GM18498 (cell line): ENCODE measurements around the gene RAD51.

Experiments
- ATAC-seq: cut with Tn5 transposase; IDR thresholded peaks from one replicate; pipeline ENCODE4 v1.9.1; 2021; ENCODE audit warnings: mild to moderate bottlenecking, moderate library complexity; ENCODE audit not compliant: unreplicated experiment

The RAD51 gene

DNA sequence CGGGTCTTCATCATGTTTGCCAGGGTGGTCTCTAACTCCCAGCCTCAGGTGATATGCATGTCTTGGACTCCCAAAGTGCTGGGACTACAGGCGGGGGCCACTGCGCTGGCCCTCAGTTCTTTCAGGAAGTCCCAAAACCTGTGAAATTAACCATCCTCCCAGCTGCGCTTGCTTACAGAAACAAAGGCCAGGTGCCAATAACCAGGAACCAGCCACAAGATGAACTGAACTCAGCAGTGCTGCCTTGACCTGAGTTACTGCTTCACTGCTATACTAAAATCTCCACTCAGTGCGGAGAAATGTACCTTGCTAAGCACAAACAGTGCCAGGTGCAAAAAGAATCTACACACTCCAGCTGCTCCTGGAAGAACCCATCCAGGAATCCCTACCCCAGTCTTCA lies 65.0 kb downstream of the RAD51 start:
- ATAC-seq: no peak

DNA sequence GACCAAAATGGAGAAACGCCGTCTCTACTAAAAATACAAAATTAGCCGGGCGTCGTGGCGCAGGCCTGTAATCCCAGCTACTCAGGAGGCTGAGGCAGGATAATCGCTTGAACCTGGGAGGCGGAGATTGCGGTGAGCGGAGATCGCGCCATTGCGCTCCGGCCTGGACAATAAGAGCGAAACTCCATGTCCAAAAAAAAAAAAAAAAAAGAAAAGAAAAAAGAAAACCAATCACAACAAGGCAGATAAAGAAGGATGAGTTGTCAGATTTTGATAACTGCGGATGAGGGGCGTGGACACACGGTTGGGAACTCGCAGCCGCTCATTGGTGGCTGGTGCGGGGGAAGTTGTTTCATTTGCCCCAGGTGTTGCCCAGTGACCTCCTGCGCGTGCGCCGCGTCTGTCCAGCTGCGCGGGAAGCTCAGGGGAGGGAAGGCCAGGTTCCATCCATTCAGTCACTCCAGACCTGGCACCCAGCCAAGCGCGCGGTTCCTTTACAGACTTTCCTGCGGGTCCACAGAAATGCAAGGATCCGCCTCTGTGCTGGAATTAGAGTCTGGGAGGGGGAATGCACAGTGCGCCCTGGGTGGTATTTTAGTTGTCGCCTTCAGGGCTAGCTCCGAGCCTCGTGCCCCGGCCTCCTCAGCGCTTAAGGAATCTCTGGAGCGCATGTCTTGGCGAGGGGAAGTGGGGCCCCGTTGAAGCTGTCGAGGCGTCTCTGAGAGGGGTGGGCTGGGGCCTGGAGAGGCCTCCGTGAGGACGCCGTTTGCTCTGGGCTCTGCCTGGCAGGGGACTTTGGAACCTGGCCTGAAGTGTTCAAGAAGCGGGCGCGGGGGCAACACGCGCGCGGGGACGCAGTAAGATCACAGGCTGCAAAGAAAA lies 68.2 kb downstream of the RAD51 start:
- ATAC-seq: no peak

DNA sequence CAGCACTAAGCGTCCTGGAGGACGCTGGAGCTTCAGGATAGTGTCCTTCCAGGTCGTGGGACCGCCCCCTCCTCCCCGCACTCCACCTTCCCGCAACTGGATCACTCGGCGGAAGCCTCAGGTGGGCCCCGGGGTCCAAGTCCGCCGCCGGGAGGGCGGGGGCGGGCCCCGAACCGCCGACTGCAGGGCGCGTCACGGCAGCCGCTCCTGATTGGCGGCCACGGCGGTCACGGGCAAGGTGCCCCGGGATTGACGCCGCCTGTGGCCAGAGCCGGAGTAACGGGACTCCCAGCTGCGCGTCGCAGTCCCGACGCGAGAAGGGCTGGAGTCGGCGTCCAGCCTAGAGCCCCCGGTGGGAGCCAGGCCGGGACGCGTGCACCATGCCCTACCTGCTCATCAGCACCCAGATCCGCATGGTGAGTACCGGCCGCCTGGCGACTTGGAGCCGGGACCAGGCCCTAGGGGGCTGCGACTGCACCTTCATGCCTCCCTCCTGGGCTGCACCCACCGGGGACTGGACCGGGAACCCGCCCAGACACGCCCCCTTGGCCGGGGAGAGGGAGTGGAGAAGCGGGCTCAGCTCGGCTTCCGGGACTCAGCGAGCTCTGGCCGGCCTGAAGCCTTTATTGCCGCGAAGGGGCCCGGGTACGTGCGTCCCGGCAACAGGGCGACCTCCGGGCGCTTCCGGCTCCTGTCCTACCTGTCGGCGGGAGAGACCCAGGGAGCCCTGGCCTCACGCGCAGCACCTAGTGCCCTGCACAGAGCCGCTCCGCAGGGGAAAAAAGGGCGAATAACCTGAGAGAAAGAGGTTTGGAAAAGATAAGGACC lies 69.0 kb downstream of the RAD51 start, which contains the start of gene GCHFR:
GCHFR (plus strand) TSS at position 268 of the 828 bp plus-strand sequence; CDS start at position 381, 113 bp downstream.
- ATAC-seq: peak; percentile 62

DNA sequence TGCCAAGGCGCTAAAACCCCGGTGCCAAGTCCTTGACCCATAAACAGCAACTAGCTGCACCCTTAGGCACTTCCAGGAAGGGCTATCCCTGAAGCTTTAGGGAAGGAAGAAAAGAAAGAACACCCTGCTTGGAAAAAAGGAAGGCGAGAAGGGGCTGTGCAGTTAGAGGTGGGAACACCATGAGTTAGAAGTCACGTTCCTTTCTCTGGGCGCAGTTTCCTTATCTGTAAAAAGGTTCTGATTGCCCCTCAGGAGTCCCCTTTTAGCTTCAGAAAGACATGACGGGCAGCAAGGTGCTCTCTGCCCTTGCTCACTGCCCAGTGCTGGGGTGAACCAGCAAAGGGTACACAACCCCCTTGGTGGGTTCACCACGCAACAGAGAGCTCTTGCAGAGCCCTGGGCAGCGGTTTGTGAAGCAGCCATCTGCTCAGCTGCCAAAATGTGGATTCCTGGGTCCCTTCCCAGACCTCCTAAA lies 69.7 kb downstream of the RAD51 start:
- no peak for ATAC-seq

DNA sequence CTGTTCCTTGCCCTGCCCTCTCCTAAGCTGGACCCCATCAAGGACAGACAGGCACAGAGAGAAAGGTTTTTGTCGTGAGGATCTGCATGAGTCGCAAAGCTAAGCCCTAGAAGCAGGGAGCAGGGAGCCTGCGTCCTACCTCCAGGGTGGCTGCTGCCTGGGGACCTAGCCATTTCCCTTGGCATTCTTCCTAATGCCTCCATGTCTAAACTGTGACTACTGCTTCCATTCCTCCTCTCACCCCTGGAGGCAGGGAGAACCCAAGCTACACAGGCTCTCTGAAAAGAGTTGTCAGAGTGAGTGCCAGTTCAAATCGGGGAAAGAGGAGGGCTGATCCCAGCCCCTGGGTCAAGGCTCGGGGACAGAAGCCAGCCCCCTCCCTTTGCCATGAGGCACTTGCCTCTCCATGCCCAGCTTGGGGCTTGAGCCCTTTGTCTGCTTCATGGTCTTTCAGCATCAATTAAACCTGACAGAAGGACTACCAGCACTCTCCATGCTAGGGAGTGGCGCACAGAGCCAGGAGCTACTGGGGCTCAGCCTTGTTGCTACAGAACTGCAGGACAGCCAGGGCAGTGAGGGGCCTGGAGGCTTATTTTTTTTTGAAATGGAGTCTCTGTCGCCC lies 71.3 kb downstream of the RAD51 start:
- ATAC-seq: no peak

DNA sequence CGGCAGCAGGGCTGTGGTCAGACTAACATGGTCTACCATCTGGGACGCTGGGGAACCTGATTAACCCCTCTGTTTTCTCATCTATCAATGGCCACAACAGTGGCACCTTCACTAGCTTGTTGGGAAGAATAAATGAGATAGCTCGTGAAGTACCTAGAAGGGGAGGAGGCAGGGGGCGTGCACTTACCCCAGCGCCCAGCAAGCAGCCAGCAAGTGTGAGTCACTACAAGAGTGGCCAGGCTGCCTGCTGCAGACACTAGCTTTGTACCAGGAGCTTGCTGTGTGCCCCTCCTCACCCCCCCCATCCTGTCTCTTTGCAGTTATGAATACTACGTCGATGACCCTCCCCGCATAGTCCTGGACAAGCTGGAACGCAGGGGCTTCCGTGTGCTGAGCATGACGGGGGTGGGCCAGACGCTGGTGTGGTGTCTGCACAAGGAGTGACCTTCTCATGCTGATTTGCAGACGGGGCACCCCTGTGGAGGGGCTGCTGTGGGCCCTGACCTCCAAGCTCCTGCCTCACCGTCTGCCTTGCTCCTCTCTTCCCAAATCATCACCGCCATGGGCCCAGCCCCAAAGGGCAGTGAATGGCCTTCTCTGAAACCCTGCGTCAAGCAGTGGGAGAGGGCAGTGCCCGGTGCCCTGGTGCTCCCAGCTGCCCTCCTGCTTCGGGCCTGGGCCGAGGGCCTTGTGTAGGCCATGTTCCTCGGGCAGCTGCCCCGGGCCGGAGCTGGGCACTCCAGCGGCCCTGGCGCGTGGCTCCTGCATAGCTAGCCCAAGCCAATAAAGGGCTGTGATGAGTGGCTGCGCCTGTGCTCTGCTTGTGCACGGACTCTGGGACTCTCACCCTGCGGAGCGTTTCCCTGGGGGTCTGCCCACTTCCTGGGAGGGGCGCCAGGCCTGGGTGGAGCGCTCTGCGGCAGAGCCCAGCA lies 72.2 kb downstream of the RAD51 start:
- no peak for ATAC-seq

DNA sequence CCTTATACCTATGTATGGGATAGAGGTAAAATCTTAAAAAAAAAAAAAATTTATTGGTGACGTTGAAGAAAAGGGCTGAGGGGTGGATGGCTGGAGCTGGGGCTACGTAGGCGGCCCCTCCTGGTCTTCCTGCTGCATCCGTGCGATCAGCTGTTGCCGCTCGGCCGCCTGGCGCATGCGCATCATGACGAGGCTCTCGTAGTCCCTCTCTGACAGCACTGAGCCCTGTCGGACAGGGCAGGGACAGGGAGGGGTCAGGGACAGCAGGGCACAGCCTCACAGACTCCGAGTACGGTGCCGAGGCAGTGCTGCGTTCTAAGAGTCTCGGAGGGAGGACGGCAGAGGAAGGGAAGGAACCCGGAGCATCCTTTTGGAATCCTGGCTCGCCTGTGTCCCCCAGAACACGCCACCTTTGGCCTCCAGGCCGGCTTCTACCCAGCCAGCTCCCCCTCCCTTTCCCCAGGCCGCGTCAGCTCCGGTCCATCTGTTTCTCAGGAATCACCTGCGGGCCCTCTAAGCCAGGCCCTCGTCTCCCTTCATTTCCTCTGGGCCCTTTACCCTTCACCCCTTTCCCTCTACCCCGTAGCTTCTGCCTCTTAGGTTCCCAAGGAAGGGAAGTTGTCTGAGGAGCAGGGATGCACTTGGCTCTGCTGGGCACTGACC lies 73.0 kb downstream of the RAD51 start:
- no peak for ATAC-seq

DNA sequence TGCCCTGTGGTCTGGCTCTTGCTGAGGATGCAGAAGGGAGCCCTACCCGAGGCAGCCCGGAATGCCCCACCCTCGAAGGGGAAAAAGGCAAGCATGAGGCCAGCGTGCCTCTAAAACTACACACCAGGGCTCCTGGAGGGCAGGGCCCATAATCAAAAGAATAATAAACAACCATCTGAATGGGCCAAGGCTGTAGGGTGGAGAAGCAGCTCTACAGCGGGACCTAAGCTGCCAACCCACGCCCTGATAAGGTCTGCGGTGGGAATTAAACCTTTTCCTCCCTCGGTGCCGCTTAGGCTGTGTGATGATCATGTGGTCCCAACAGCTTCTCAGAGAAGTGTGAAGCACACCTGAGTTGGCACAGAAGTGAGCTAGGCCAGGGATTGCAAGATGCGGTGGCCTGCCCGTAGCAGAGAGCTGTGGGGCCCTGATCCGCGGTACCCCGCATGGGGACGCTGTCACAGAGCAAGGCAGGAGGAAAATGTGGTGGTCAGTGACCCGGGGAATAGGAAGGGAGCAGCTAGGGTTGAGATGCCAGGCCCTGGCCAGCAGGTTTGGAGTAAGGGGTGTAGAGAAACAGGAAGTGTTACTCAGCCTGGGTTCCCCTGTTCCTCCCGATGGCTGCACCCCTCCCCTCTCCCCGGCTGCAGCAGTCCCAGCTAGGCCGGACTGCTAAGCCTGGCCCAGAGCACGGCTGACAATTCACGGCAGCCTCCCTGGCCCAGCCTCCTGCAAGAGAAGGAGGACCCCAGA lies 73.7 kb downstream of the RAD51 start:
- no peak for ATAC-seq

DNA sequence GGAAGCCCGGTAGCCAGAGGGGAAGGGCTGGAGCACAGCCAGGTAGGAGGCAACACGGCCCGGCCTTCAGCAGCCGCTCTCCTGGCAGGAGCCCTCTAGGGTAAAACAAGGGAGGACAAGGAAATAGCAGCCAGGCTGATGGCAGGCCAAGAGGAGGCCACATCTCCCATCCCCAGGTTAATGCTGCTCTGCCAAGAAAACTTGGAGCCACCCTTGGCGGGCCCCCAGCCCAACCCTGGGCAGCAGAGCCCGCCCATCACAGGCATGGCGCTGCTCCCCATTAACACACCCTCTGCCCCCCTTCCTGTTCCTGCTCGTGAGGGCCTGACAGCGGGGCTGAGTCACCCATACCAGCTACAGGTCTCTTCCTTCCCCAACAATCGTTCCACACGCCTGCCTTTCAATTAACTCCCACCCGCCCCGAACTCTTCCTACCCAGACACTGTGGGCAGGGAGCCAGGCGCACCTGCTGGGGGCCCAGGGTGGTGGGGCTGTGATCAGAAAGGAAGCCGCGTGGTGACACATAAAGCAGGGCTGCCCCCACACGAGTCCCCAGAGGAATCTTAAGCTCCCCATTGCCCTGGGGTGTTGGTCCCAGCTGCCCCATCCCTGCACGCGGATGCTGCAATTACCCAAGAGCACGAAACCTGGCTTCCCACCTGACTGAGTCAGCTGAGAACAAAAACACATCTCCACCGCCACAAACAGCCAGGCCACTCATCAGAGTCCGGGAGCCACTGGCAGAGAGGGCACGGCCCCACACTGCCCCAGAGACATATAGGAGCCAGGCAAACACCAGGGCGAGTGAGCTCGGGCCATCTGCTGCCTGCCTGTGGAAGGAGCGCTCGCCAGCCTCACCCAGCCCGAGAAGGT lies 74.5 kb downstream of the RAD51 start, which contains the start of gene C15orf62:
C15orf62 (plus strand) TSS at position 707 of the 873 bp plus-strand sequence. CDS start 516 bp downstream, outside the sequence.
- peak; percentile 29 for ATAC-seq

DNA sequence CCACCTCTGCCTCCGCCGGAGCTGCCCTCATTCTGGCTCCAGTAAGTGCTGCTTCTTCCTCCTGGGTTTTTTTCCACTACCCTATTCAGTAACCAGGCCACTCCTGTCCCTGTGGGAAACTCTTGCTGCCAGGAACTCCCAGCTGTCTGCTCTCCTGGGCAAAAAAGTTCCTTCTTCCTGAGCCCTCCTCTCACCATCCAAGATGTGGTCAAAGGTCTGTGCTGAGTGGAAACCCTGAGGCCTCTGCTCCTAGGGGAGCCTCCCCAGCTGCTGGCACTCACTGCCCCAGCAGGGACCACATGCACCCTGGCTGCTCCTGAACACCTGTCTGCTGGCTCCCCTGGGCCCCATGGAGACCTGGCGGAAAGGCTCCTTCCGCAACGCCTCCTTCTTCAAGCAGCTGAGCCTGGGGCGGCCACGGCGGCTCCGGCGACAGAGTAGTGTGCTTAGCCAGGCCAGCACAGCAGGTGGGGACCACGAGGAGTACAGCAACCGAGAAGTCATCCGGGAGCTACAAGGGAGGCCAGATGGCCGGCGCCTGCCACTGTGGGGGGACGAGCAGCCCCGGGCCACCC lies 75.3 kb downstream of the RAD51 start:
- ATAC-seq: no peak

DNA sequence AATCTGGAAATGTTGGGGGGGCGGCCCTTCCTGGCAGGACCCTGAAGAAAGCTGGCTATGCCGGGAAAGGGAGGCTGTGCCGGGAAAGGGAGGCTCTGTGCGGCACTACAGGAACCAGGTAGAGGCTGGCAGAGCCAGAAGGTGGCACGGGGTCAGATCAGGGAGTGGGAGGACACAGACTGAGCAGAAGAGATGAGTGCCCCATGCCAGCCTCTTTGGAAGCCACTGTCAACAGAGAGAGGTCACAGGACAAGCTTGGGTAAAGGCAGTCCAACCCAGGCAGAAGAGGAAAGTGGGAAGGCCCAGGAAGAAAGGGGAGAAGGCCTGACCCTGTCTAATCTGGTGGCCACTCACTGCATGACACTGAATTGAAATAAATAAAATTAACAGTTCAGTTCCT lies 76.3 kb downstream of the RAD51 start:
- ATAC-seq: no peak

DNA sequence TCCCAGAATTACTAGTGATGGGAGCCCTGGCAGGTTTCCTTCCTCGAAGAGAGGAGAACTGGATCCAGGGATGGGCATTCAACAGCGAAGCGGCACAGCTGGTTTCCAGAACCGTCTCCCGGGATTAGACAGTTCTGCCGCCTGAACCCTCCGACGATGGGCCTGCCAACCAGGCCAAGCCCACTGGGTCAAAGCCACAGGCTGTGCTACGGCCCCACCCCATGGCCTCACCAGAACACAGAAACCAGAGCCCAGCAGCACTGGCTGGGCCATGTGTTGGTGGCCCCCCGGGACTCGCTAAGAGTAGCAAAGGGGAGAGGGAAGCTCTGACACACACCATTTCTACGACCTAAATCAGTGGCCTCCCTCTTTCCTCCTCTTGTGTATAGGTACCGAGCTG lies 77.0 kb downstream of the RAD51 start:
- no peak for ATAC-seq

DNA sequence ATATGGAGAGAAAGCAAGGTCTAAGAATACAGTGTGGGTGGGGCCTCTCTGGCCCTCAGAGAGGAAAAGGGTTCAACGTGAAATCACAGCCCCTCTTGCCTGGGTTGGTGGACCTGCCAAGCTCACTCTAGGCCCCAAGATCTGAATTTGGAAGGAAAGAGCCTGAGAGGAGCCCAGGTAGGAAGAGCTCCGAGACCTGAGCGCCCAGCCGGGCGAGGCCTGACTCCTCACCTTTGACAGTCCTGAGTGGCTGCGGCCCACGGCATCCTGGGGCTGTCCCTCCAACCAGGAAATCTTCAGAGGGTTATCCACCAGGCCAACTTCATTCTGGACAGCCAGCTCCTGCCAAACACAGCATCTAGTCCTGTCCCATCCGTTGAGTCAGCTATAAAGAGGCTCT lies 78.5 kb downstream of the RAD51 start:
- no peak for ATAC-seq

DNA sequence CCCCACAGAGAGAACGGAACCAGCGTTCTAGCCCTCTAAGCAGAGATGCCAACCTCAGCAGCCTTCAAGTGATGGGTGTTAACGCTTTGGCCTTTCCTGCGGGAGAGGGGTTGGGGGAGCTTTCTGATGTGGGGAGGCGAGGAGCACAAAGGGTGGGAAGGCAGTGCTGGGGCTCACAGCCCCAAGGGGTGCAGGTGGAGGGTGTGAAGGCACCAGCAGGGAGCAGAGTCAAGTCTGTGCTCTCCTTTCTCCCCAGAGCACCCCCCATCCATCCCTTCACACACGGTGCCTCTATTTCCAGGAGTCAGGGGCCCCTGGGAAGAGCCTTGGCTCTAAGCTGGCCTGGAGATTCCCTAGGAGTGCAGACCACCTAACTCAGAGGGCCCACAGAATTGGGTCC lies 78.9 kb downstream of the RAD51 start:
- ATAC-seq: no peak

DNA sequence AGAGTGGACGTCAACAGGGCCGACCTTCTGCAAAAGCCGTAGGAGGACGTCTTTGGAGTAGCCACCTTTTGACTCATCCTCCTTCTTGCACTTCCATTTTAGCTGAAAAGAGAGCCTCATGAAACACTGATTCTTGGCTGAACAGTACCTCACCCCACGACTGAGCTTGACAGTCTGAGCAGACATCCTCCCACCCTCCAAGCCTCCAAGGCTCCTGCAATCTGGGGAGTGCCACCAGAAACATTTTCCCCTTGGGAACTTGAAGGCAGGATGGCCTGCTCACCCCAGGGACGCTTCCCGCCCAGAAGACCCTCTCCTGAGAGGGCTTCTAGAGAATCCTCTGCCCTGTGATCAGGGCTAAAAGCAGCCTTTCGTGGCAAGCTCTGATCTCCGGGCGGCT lies 80.0 kb downstream of the RAD51 start:
- ATAC-seq: no peak

DNA sequence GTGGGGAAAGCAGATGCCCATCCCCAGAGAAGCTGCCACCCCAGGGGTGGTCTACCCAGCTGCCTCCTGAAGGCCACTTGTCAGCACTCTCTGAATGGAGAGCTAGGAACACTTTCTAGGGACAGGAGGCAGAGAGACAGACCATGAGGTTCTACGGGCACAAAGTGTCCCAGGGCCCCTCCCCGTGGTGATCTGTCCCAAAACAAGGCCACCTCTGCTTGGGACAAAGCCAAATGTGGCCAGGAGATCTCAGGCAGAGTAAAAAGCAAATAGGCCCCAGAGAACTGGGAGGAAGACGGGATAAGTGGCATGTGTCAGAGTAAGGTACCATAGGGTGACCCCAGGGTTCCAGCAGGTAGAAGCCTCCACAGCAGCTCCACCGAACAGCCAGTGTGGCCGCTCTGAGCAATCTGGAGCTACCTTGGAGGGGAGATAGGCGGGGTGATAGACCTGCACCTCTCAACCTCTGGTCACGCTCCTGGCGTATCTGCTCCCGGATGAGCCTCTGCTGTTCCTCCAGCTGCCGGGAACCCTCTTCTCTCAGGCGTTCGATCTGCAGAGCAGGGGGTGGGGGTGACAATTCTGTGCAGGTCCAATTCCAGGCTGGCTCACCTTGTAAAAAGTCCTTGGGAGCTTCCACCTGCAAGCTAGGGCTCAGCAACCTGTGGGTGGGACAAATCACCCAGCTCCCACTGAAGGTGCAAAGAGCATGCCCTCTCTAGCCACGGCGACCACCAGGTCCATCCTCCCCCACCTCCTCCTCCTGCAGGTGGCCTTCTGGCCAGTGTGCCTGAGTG lies 81.0 kb downstream of the RAD51 start:
- ATAC-seq: no peak
